WTC11 (cell line): ENCODE data around the gene FBXO40. TPM values are rescaled to one million over a fixed set of nuclear protein-coding genes. Genes with fewer than 3 reads are reported as not detected.

ENCODE experiments used
- ATAC-seq: fragments of 200-7000 bp; cut with Tn5 transposase; 2 replicates; pipeline ENCODE4 v1.10.0; 2021; ENCODE audit warnings: mild to moderate bottlenecking, moderate library complexity
- CTCF ChIA-PET: fragments of 300-600 bp; sonication (Branson Sonifier 250); formaldehyde crosslinking; loops from one replicate; lab custom pipeline; 2021; ENCODE audit warnings: antibody characterized with exemption; lab: Charles Lee
- POLR2A ChIA-PET: fragments of 350-600 bp; sonication (Branson Sonifier 250); formaldehyde crosslinking; loops from one replicate; lab custom pipeline; 2021; ENCODE audit warnings: antibody characterized with exemption; lab: Charles Lee
- DNase-seq: peaks from one replicate; pipeline ENCODE4 v3.0.0; 2021; ENCODE audit warnings: low spot score
- H3K27ac Mint-ChIP-seq: 2 replicates; pipeline ENCODE4 v1.8.0; 2021; ENCODE audit warnings: mixed read lengths
- H3K27me3 Mint-ChIP-seq: 2 replicates; pipeline ENCODE4 v1.8.0; 2021; ENCODE audit warnings: low read depth, mild to moderate bottlenecking, moderate library complexity, mixed read lengths
- H3K36me3 Mint-ChIP-seq: 2 replicates; pipeline ENCODE4 v1.8.0; 2021; ENCODE audit warnings: mixed read lengths
- H3K4me1 Mint-ChIP-seq: 2 replicates; pipeline ENCODE4 v1.8.0; 2022; ENCODE audit warnings: mixed read lengths
- H3K4me3 Mint-ChIP-seq: 2 replicates; pipeline ENCODE4 v1.8.0; 2021; ENCODE audit warnings: mild to moderate bottlenecking, moderate library complexity, mixed read lengths
- H3K9me3 Mint-ChIP-seq: 2 replicates; pipeline ENCODE4 v1.8.0; 2021; ENCODE audit warnings: mixed read lengths
- ATF1 ChIP-seq: sonication (generic); formaldehyde crosslinking; IDR thresholded peaks from 2 replicates; pipeline ENCODE4 v1.8.1; 2023; ENCODE audit warnings: mild to moderate bottlenecking, moderate library complexity, missing genetic modification reagents
- CREM ChIP-seq: sonication (generic); formaldehyde crosslinking; IDR thresholded peaks from 2 replicates; pipeline ENCODE4 v1.8.1; 2022; ENCODE audit warnings: mild to moderate bottlenecking, missing genetic modification reagents, moderate library complexity
- ELF4 ChIP-seq: sonication (generic); formaldehyde crosslinking; IDR thresholded peaks from 2 replicates; pipeline ENCODE4 v1.8.1; 2022; ENCODE audit warnings: low read depth, mild to moderate bottlenecking, moderate library complexity, missing genetic modification reagents
- ESRRA ChIP-seq: sonication (generic); formaldehyde crosslinking; IDR thresholded peaks from 2 replicates; pipeline ENCODE4 v1.8.1; 2022; ENCODE audit warnings: mild to moderate bottlenecking, missing genetic modification reagents, borderline replicate concordance
- GRHL2 ChIP-seq: fragments of 250-450 bp; sonication (Bioruptor Pico); IDR thresholded peaks from 2 replicates; pipeline ENCODE4 v1.8.0; 2022; ENCODE audit warnings: mild to moderate bottlenecking, moderate library complexity; ENCODE audit not compliant: insufficient replicate concordance, severe bottlenecking
- GTF2I ChIP-seq: fragments of 250-450 bp; sonication (Bioruptor Pico); conservative IDR thresholded peaks from 2 replicates; pipeline ENCODE4 v1.4.0; 2021; ENCODE audit warnings: mild to moderate bottlenecking
- NFE2L1 ChIP-seq: sonication (generic); formaldehyde crosslinking; IDR thresholded peaks from 2 replicates; pipeline ENCODE4 v1.8.1; 2023; ENCODE audit warnings: missing genetic modification reagents
- NR2C2 ChIP-seq: sonication (generic); formaldehyde crosslinking; IDR thresholded peaks from 2 replicates; pipeline ENCODE4 v1.8.0; 2022; ENCODE audit warnings: mild to moderate bottlenecking, missing genetic modification reagents
- TEAD4 ChIP-seq: sonication (generic); formaldehyde crosslinking; IDR thresholded peaks from 2 replicates; pipeline ENCODE4 v1.8.0; 2022; ENCODE audit warnings: mild to moderate bottlenecking, missing genetic modification reagents
- total RNA-seq: library from RNA; stranded (reverse); gene quantifications from 3 replicates; pipeline ENCODE4 v1.2.3, GENCODE V29; 2021
- TF ChIP-seq, protein P1 (sequence below): sonication (generic); formaldehyde crosslinking; IDR thresholded peaks from 2 replicates; pipeline ENCODE4 v1.8.1; 2023; ENCODE audit warnings: mild to moderate bottlenecking, missing genetic modification reagents, moderate library complexity
- TF ChIP-seq, protein P2 (sequence below): sonication (generic); formaldehyde crosslinking; IDR thresholded peaks from 2 replicates; pipeline ENCODE4 v1.8.0; 2022; ENCODE audit warnings: mild to moderate bottlenecking, missing genetic modification reagents
- TF ChIP-seq, protein P3 (sequence below): fragments of 250-450 bp; sonication (Bioruptor Pico); IDR thresholded peaks from 2 replicates; pipeline ENCODE4 v1.9.0; 2021; ENCODE audit warnings: mild to moderate bottlenecking
- TF ChIP-seq, protein P4 (sequence below): sonication (generic); formaldehyde crosslinking; IDR thresholded peaks from 2 replicates; pipeline ENCODE4 v1.8.0; 2023; ENCODE audit warnings: missing genetic modification reagents, mild to moderate bottlenecking, borderline replicate concordance
- TF ChIP-seq, protein P5 (sequence below): sonication (generic); formaldehyde crosslinking; IDR thresholded peaks from 2 replicates; pipeline ENCODE4 v1.8.1; 2023; ENCODE audit warnings: mild to moderate bottlenecking, missing genetic modification reagents
- TF ChIP-seq, protein P6 (sequence below): fragments of 250-450 bp; sonication (Bioruptor Pico); IDR thresholded peaks from 2 replicates; pipeline ENCODE4 v1.9.0; 2021; ENCODE audit warnings: mild to moderate bottlenecking, borderline replicate concordance
- TF ChIP-seq, protein P7 (sequence below): fragments of 250-450 bp; sonication (Bioruptor Pico); IDR thresholded peaks from 2 replicates; pipeline ENCODE4 v1.9.0; 2021; ENCODE audit warnings: moderate library complexity, mild to moderate bottlenecking, inconsistent platforms, borderline replicate concordance
- TF ChIP-seq, protein P8 (sequence below): fragments of 250-450 bp; sonication (Bioruptor Pico); IDR thresholded peaks from 2 replicates; pipeline ENCODE4 v1.9.0; 2021; ENCODE audit warnings: mild to moderate bottlenecking

Gene FBXO40
- total RNA-seq, 1 experiment from 2014 or later = 0.04 TPM

DNA sequence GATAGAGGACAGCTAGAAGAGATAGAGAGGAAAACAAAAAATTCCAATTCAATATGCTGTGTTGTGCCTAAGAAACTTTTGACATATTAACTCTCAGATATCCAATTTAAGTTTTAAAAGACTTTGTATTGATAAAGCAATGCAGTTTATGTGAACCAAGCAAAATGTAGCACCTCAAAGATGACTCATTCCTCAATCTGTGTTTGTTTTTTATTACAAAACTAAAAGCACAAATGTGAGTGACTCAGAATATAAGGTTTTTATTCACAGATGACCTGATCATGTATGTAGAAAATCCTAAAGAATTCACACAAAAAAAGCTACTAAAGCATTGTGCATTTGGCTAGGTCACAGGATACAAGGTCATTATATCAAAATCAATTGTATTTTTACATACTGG is 56.5 kb downstream of the FBXO40 start:
- no peaks in the 10 kb centered on the region for H3K4me1 Mint-ChIP-seq
- DNase-seq = no peak
- no peak for TF ChIP-seq ESRRA
- TF ChIP-seq, protein P1, sequence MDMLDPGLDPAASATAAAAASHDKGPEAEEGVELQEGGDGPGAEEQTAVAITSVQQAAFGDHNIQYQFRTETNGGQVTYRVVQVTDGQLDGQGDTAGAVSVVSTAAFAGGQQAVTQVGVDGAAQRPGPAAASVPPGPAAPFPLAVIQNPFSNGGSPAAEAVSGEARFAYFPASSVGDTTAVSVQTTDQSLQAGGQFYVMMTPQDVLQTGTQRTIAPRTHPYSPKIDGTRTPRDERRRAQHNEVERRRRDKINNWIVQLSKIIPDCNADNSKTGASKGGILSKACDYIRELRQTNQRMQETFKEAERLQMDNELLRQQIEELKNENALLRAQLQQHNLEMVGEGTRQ = no peak
- TF ChIP-seq NFE2L1 (CRISPR knock-in tag) = no peak
- TF ChIP-seq GTF2I (CRISPR knock-in tag) = no peak
- TF ChIP-seq NR2C2 = no peak
- H3K9me3 Mint-ChIP-seq = no peaks in the 10 kb centered on the region
- no peak for ATAC-seq
- no peak overlapping the region for H3K27ac Mint-ChIP-seq
- ChIA-PET POLR2A (no interaction called here), CTCF (interaction anchor here (1.7 kb wide), 1 partner anchor 56 kb away, joined by 4 read pairs; no protein-coding TSS in a partner anchor)
- H3K4me3 Mint-ChIP-seq = no peak overlapping the region
- H3K36me3 Mint-ChIP-seq = no peaks in the 10 kb centered on the region
- H3K27me3 Mint-ChIP-seq = no peaks in the 10 kb centered on the region

DNA sequence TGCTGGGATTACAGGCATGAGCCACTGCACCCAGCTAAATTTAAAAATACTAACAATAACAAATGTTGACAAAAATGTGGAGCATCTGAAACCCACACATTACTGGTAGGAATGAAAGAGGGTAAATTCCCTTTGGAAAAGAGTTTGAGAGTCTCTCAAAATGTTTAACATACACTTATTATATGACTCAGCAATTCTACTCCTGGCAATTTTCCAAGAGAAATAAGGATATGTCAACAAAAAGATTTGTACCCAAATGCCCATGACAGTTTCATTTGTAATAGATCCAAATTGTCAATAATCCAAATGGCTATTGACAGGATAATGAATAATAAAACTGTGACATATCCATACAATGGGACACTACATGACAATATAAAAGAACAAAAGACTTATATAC is 58.5 kb downstream of the FBXO40 start:
- no peaks in the 10 kb centered on the region for H3K36me3 Mint-ChIP-seq
- no peaks in the 10 kb centered on the region for H3K4me1 Mint-ChIP-seq
- peak overlapping the region; percentile 66; the same call in 1 of the 2 replicates for H3K27ac Mint-ChIP-seq
- POLR2A ChIA-PET = interaction anchor here (1.1 kb wide), 1 partner anchor 58 kb away, joined by 4 read pairs; the partner anchor contains the start of gene FBXO40
- no peaks in the 10 kb centered on the region for H3K27me3 Mint-ChIP-seq
- ATAC-seq = no peak
- no peaks in the 10 kb centered on the region for H3K9me3 Mint-ChIP-seq
- CTCF ChIA-PET = no interaction called here
- no peak for DNase-seq
- no peak overlapping the region for H3K4me3 Mint-ChIP-seq
- TF ChIP-seq, protein P2, sequence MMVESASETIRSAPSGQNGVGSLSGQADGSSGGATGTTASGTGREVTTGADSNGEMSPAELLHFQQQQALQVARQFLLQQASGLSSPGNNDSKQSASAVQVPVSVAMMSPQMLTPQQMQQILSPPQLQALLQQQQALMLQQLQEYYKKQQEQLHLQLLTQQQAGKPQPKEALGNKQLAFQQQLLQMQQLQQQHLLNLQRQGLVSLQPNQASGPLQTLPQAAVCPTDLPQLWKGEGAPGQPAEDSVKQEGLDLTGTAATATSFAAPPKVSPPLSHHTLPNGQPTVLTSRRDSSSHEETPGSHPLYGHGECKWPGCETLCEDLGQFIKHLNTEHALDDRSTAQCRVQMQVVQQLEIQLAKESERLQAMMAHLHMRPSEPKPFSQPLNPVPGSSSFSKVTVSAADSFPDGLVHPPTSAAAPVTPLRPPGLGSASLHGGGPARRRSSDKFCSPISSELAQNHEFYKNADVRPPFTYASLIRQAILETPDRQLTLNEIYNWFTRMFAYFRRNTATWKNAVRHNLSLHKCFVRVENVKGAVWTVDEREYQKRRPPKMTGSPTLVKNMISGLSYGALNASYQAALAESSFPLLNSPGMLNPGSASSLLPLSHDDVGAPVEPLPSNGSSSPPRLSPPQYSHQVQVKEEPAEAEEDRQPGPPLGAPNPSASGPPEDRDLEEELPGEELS (CRISPR knock-in tag) = no peak
- TF ChIP-seq, protein P3, sequence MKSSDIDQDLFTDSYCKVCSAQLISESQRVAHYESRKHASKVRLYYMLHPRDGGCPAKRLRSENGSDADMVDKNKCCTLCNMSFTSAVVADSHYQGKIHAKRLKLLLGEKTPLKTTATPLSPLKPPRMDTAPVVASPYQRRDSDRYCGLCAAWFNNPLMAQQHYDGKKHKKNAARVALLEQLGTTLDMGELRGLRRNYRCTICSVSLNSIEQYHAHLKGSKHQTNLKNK (CRISPR knock-in tag) = no peak
- TF ChIP-seq CREM (CRISPR knock-in tag) = no peak
- no peak for TF ChIP-seq ELF4 (CRISPR knock-in tag)
- TF ChIP-seq, protein P4, sequence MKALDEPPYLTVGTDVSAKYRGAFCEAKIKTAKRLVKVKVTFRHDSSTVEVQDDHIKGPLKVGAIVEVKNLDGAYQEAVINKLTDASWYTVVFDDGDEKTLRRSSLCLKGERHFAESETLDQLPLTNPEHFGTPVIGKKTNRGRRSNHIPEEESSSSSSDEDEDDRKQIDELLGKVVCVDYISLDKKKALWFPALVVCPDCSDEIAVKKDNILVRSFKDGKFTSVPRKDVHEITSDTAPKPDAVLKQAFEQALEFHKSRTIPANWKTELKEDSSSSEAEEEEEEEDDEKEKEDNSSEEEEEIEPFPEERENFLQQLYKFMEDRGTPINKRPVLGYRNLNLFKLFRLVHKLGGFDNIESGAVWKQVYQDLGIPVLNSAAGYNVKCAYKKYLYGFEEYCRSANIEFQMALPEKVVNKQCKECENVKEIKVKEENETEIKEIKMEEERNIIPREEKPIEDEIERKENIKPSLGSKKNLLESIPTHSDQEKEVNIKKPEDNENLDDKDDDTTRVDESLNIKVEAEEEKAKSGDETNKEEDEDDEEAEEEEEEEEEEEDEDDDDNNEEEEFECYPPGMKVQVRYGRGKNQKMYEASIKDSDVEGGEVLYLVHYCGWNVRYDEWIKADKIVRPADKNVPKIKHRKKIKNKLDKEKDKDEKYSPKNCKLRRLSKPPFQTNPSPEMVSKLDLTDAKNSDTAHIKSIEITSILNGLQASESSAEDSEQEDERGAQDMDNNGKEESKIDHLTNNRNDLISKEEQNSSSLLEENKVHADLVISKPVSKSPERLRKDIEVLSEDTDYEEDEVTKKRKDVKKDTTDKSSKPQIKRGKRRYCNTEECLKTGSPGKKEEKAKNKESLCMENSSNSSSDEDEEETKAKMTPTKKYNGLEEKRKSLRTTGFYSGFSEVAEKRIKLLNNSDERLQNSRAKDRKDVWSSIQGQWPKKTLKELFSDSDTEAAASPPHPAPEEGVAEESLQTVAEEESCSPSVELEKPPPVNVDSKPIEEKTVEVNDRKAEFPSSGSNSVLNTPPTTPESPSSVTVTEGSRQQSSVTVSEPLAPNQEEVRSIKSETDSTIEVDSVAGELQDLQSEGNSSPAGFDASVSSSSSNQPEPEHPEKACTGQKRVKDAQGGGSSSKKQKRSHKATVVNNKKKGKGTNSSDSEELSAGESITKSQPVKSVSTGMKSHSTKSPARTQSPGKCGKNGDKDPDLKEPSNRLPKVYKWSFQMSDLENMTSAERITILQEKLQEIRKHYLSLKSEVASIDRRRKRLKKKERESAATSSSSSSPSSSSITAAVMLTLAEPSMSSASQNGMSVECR (CRISPR knock-in tag) = no peak
- TF ChIP-seq, protein P5, sequence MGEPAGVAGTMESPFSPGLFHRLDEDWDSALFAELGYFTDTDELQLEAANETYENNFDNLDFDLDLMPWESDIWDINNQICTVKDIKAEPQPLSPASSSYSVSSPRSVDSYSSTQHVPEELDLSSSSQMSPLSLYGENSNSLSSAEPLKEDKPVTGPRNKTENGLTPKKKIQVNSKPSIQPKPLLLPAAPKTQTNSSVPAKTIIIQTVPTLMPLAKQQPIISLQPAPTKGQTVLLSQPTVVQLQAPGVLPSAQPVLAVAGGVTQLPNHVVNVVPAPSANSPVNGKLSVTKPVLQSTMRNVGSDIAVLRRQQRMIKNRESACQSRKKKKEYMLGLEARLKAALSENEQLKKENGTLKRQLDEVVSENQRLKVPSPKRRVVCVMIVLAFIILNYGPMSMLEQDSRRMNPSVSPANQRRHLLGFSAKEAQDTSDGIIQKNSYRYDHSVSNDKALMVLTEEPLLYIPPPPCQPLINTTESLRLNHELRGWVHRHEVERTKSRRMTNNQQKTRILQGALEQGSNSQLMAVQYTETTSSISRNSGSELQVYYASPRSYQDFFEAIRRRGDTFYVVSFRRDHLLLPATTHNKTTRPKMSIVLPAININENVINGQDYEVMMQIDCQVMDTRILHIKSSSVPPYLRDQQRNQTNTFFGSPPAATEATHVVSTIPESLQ = no peak
- TF ChIP-seq TEAD4 (CRISPR knock-in tag) = no peak
- TF ChIP-seq, protein P6, sequence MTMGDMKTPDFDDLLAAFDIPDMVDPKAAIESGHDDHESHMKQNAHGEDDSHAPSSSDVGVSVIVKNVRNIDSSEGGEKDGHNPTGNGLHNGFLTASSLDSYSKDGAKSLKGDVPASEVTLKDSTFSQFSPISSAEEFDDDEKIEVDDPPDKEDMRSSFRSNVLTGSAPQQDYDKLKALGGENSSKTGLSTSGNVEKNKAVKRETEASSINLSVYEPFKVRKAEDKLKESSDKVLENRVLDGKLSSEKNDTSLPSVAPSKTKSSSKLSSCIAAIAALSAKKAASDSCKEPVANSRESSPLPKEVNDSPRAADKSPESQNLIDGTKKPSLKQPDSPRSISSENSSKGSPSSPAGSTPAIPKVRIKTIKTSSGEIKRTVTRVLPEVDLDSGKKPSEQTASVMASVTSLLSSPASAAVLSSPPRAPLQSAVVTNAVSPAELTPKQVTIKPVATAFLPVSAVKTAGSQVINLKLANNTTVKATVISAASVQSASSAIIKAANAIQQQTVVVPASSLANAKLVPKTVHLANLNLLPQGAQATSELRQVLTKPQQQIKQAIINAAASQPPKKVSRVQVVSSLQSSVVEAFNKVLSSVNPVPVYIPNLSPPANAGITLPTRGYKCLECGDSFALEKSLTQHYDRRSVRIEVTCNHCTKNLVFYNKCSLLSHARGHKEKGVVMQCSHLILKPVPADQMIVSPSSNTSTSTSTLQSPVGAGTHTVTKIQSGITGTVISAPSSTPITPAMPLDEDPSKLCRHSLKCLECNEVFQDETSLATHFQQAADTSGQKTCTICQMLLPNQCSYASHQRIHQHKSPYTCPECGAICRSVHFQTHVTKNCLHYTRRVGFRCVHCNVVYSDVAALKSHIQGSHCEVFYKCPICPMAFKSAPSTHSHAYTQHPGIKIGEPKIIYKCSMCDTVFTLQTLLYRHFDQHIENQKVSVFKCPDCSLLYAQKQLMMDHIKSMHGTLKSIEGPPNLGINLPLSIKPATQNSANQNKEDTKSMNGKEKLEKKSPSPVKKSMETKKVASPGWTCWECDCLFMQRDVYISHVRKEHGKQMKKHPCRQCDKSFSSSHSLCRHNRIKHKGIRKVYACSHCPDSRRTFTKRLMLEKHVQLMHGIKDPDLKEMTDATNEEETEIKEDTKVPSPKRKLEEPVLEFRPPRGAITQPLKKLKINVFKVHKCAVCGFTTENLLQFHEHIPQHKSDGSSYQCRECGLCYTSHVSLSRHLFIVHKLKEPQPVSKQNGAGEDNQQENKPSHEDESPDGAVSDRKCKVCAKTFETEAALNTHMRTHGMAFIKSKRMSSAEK (CRISPR knock-in tag) = no peak
- TF ChIP-seq, protein P7, sequence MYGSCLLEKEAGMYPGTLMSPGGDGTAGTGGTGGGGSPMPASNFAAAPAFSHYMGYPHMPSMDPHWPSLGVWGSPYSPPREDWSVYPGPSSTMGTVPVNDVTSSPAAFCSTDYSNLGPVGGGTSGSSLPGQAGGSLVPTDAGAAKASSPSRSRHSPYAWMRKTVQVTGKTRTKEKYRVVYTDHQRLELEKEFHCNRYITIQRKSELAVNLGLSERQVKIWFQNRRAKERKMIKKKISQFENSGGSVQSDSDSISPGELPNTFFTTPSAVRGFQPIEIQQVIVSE = no peak
- no peak for TF ChIP-seq GRHL2
- TF ChIP-seq ATF1 (CRISPR knock-in tag) = no peak
- TF ChIP-seq, protein P8, sequence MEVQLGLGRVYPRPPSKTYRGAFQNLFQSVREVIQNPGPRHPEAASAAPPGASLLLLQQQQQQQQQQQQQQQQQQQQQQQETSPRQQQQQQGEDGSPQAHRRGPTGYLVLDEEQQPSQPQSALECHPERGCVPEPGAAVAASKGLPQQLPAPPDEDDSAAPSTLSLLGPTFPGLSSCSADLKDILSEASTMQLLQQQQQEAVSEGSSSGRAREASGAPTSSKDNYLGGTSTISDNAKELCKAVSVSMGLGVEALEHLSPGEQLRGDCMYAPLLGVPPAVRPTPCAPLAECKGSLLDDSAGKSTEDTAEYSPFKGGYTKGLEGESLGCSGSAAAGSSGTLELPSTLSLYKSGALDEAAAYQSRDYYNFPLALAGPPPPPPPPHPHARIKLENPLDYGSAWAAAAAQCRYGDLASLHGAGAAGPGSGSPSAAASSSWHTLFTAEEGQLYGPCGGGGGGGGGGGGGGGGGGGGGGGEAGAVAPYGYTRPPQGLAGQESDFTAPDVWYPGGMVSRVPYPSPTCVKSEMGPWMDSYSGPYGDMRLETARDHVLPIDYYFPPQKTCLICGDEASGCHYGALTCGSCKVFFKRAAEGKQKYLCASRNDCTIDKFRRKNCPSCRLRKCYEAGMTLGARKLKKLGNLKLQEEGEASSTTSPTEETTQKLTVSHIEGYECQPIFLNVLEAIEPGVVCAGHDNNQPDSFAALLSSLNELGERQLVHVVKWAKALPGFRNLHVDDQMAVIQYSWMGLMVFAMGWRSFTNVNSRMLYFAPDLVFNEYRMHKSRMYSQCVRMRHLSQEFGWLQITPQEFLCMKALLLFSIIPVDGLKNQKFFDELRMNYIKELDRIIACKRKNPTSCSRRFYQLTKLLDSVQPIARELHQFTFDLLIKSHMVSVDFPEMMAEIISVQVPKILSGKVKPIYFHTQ = no peak
